Panc1 (cell line): ENCODE data around the gene SPPL2A.

Source experiments
- TCF7L2 ChIP-seq: IDR thresholded peaks from 2 replicates; pipeline ENCODE4 v1.6.1; 2011; ENCODE audit warnings: mild to moderate bottlenecking, low read depth, low read length, inconsistent platforms
- TF ChIP-seq, protein P1 (sequence below): fragments of 450-650 bp; IDR thresholded peaks from 2 replicates; pipeline ENCODE4 v1.5.1; 2017; ENCODE audit warnings: mild to moderate bottlenecking

DNA sequence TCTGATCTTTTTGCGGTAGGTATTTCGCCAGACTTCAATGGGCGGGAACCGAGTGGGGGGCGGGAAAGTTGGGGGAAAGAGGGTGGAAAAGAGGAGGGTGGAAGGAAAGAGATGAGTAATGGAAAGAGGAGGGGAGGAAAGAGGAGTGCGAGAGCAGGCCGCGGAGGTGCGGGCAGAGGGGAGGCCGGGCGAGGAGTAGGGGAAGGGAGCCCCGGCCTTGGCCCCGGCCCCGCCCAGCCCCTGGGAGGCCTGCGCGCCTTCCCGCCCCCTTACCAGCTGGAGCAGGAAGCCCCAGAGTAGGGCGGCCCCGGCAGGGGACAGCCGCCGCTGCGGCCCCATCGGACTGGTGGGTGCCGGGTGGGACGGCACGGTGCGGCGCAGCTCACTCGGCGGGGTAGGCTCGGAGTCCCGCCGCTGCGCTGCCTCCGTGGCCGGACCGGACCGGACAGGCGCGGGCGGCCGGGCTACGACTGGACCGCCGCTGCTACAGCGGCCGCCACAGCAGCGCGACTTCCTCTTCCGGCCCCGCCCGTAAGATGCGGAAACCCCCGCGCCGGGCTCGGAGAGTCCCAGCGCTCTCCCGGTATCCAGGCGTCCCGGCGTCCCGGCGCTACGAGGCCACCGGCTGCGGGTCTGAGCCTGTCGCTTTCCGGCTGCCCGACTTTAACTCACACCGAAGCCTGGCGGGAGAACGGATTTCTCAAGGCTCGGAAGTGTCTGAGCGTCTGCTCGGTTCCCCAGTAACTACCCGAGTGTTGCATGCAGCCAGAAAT lies at the start of gene SPPL2A:
- TF ChIP-seq, protein P1, sequence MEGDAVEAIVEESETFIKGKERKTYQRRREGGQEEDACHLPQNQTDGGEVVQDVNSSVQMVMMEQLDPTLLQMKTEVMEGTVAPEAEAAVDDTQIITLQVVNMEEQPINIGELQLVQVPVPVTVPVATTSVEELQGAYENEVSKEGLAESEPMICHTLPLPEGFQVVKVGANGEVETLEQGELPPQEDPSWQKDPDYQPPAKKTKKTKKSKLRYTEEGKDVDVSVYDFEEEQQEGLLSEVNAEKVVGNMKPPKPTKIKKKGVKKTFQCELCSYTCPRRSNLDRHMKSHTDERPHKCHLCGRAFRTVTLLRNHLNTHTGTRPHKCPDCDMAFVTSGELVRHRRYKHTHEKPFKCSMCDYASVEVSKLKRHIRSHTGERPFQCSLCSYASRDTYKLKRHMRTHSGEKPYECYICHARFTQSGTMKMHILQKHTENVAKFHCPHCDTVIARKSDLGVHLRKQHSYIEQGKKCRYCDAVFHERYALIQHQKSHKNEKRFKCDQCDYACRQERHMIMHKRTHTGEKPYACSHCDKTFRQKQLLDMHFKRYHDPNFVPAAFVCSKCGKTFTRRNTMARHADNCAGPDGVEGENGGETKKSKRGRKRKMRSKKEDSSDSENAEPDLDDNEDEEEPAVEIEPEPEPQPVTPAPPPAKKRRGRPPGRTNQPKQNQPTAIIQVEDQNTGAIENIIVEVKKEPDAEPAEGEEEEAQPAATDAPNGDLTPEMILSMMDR = no peak
- TF ChIP-seq TCF7L2 = no peak; the same call in none of the 2 replicates
